GM18951 (cell line): Measurements from ENCODE around the gene DOCK11.
A peak's percentile ranks its signal among the peaks of the same experiment; 100 is the strongest.
"Not testable (repeated sequence)": the region's sequence is repeated elsewhere in the genome, so short reads cannot be mapped to it uniquely, and the experiment has no call there.

Experiments
- POLR2A ChIP-seq: IDR thresholded peaks from 4 replicates; pipeline ENCODE4 v1.6.1; 2011; ENCODE audit warnings: mild to moderate bottlenecking; ENCODE audit not compliant: insufficient read length, insufficient read depth; ENCODE audit errors: extremely low read depth
- in situ Hi-C: fragments of 300-500 bp; cut with MboI; formaldehyde crosslinking; loops from one replicate; pipeline ENCODE4 v1.12.0; 2022; ENCODE audit warnings: low sequenced_read_pairs, mixed read lengths, inconsistent platforms; ENCODE audit not compliant: unreplicated experiment

The DOCK11 gene

GRCh38 chrX:118495061-118495921 is at the start of gene DOCK11:
TSS of gene DOCK11 (plus strand) at chrX:118495815. CDS start at chrX:118495972, 157 bp downstream.
- in situ Hi-C loops, result no loop called here
- TF ChIP-seq POLR2A, result peak; percentile 52

GRCh38 chrX:118448273-118448783 is 47.3 kb upstream of the DOCK11 start:
- in situ Hi-C loops, result no loop called here
- no peak for TF ChIP-seq POLR2A

- TF ChIP-seq POLR2A, result no peak
These were observed 40.6 kb upstream of the DOCK11 start for GRCh38 chrX:118455013-118455412.

GRCh38 chrX:118459494-118459893 is 36.1 kb upstream of the DOCK11 start:
- in situ Hi-C loops, result no loop called here
- TF ChIP-seq POLR2A, result no peak

More at GRCh38 chrX:118455013-118455412, 40.6 kb upstream of the DOCK11 start:
- in situ Hi-C loops, result no loop called here

GRCh38 chrX:118464501-118464900 is 31.1 kb upstream of the DOCK11 start:
- in situ Hi-C loops, result no loop called here
- TF ChIP-seq POLR2A, result no peak

GRCh38 chrX:118468122-118468521 is 27.5 kb upstream of the DOCK11 start:
- TF ChIP-seq POLR2A, result no peak
- in situ Hi-C loops, result no loop called here

GRCh38 chrX:118470721-118471347 is 24.8 kb upstream of the DOCK11 start:
- in situ Hi-C loops, result not testable (repeated sequence)

- TF ChIP-seq POLR2A, result no peak
- in situ Hi-C loops, result no loop called here
These were observed 21.0 kb upstream of the DOCK11 start for GRCh38 chrX:118474586-118474985.

- in situ Hi-C loops, result no loop called here
- no peak for TF ChIP-seq POLR2A
These were observed 19.7 kb upstream of the DOCK11 start for GRCh38 chrX:118475903-118476302.

GRCh38 chrX:118480172-118480571 is 15.4 kb upstream of the DOCK11 start:
- no peak for TF ChIP-seq POLR2A
- in situ Hi-C loops, result no loop called here

- in situ Hi-C loops, result not testable (repeated sequence)
These were observed 13.2 kb upstream of the DOCK11 start for GRCh38 chrX:118482384-118482783.

GRCh38 chrX:118484216-118484903 is 11.3 kb upstream of the DOCK11 start:
- in situ Hi-C loops, result no loop called here
- TF ChIP-seq POLR2A, result no peak

GRCh38 chrX:118486693-118487092 is 8.9 kb upstream of the DOCK11 start:
- in situ Hi-C loops, result not testable (repeated sequence)
